ENCODE results near the gene SLC29A1.

GRCh38 chr6:44276667-44277640 lies 53.6 kb downstream of the SLC29A1 start:
- TF ChIP-seq CTCF (IDR thresholded peaks at IDR 0.05) (no peak), POLR2A (IDR thresholded peaks at IDR 0.05) (no peak), EP300 (IDR thresholded peaks at IDR 0.05) (no peak)
